Stimulated activated naive CD4-positive, alpha-beta T cell treated with Interleukin-2 at 50 U/mL for 16 hours (primary cell): Measurements from ENCODE around the gene FBXL16.

Experiments
- DNase-seq: peaks from one replicate; lab custom pipeline; 2025; lab: John Stamatoyannopoulos, UW

The FBXL16 gene

DNA sequence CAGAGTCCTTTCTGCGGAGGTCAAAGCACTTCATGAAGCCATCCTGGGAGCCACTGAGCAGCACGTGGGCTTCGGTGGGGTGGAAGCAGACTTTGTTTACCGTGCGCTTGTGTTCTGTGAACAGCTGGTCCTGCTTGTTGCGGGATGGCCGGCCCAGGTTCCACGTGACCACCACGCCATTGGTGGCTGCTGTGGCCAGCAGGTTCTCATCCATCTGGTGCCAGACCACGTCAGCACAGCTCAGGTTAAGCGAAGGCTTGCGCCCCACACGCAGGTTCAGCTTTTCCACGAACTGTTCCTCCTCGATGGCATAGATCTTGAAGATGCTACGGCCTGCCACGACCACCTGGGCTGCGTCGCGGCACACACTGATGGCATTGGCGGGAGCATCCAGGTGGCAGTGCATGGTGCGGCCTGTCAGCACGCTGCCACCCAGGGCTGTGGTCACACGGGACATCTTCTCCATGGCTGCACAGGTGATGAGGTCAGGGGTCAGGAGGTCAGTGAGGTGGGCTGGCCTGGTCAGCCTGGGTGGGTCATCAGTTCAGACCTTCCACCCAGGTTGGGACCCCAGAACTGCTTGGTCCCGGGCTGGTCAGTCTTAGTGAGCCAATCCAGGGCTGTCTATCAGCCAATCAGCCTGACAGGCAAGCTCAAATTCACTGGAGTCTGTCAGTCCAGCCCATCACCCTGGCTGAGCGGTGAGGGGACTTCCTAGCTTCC is 16.3 kb downstream of the FBXL16 start:
- no peak for DNase-seq

DNA sequence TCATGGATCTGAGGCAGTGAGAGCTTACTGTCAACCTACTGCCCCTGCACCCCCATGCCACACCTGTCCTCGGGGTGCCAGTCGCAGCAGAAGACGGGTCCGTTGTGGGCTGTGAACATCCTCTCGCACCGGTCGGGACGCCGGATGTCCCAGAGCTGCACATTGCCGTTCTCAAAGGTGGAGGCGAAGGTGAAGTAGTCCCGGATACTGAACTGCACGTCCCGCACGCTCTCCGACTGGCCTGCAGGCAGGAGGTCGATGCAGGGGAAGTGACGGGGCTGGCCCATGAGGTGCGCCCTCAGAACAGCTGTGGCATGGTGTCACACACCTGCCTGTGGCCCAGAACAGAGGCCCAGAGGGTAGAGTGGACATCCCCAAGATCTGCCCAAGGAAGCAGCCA is 18.1 kb downstream of the FBXL16 start:
- no peak for DNase-seq

DNA sequence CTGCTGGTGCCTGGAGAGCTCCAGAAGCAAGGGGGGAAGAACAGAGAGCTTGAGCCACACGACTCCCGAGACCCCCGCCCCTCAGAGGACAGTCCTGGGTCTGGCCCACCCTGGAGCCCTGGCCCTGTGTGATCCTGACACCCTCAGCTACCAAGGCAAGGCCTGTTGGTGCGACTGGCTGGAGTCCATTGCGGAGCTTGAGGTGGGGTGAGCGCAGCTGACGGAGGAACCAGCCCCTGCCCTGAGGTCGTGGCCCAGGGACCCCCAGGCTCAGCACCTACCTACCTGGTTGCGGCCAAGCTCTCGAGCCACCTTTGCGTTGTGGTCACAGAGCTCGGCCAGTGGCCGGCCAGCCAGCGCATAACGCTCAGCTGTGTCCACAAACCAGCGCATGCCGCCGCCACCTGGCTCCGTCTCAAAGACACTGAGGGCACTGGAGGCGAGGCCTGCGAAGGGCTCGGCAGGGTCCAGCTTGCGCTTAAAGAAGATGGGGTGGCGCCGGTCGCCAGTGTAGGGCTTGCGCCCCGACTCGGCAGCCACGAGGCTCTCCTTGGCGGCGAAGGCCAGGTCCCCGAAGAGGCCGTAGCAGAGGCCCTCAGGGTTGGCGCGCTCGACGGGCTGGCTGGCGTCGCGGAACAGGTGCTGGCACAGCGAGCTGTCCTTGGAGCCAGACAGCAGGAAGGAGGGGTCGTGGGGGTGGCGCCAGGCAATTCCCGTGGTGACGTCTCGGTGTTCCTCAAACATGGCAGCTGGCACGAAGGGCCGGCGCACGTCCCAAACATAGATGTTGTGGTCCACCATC is 18.9 kb downstream of the FBXL16 start:
- DNase-seq: no peak

DNA sequence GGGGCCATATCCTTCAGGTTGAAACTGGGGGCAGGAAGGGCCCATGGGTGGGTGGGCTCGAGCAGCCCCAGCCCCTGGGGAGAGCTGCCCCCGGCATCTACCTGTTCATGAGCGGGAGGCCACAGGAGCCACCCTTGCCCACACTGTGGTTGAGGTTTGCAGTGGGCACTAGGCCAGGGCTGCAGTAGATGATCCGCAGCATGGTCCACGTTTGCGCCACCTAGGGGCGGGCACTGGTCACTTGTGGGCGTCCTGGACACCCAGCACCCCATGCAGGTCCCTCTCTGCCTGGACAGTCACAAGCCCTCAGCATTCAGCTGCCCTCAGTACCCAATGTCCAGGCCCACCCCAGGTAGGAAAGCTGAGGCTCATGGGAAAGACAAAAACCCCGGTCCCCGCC is 19.6 kb downstream of the FBXL16 start:
- DNase-seq: no peak

DNA sequence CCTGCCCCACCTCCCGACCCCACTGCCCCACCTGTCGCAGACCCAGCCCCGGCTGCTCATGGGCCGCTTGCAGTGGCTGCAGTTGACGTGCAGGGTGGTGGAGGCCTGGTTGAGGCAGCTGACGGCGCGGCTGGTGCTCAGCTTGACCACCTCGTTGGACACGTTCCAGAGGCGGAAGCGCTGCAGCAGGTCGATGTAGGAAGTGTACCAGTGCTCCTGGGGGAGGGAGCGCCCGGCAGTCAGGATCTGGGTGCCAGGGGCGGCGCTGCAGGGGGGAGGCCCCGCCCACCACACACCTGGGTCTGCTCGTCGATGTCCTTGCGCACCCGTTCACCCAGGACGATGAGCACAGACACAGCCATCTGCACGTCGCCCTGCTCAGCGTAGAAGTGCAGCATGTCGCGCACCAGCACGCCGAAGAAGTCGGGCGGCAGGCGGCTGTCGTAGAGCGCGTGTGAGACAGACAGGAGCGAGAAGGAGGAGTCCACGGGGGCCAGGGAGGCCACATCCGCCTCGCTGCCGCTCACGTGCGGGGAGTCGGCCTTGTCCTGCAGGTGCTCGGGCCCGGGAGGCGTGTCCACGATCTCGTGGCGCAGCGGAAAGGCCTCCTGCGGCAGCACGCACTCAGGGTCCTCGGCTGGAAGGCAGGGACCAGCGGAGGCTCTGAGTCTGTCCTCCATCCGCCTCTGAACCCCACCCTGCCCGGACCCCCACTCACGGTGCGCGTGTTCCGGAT is 20.5 kb downstream of the FBXL16 start:
- no peak for DNase-seq

DNA sequence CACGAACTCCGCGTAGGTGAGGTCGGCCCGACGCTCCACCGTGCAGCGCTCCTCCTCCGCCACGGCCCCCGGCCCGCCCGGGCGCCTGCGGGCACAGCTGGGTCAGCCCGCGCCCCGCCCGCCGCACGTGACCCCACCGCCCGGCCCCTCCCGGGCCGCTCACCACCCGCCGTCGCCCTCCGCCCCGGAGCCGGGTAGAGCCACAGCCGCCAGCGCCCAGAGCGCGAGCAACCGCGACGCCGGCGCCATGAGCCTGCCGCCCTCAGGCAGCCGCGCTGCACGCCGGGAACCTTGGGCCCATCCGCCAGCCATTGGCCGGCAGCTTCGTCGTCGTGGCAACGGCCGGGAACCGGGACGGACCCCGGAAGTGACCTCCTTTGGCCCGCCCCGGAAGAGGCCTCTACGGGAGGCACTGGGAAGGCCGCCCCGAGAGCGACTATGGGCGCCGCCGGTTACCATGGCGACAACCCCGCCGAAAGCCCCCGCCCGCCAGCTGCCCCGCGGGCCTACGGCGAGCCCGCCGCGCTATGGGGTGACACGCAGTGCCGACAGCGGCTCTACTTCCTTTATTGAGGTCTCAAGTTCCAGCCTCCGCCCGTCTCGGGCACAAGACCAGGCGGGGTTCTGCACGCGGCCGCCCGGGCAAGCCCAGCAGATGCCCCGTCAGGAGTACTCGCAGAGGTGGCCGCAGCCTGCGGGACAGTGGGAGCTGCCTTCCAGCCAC is 21.4 kb downstream of the FBXL16 start, which contains the start of gene JMJD8:
JMJD8 (minus strand) TSS at position 264 of the 724 bp plus-strand sequence; CDS start at position 249, 15 bp downstream.
- peak; percentile 97 for DNase-seq

DNA sequence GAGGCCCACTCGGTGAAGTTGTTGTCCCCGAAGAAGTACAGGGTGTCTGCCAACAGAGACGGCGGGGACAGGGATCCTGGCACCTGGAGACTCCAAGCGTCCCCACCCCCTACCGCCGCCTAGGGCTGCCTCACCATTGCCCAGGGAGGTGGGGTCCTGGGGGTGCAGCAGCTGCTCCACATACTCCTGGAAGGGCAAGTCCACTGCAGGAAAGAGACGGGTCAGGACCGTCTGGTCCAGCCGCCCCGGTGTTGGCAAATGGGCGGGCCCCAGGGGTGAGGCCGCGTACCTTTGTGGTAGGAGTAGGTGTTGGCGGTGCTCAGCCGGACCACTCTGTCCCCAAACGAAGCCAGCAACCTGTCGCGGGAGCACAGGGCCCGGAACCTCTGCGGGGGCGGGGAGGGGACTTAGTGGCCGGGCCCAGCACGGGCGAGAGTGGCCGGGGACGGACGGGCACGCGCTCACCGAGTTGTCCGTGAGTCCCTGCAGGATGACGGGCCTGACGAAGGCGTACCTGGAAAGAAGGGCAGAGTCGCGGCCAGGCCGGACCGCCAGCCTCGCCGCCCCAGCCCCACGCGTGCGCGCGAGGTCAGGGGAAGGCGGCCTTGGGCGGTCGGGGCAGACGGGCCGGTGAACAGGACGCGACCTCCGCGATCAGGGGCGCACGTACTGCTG is 22.1 kb downstream of the FBXL16 start:
- DNase-seq: no peak

DNA sequence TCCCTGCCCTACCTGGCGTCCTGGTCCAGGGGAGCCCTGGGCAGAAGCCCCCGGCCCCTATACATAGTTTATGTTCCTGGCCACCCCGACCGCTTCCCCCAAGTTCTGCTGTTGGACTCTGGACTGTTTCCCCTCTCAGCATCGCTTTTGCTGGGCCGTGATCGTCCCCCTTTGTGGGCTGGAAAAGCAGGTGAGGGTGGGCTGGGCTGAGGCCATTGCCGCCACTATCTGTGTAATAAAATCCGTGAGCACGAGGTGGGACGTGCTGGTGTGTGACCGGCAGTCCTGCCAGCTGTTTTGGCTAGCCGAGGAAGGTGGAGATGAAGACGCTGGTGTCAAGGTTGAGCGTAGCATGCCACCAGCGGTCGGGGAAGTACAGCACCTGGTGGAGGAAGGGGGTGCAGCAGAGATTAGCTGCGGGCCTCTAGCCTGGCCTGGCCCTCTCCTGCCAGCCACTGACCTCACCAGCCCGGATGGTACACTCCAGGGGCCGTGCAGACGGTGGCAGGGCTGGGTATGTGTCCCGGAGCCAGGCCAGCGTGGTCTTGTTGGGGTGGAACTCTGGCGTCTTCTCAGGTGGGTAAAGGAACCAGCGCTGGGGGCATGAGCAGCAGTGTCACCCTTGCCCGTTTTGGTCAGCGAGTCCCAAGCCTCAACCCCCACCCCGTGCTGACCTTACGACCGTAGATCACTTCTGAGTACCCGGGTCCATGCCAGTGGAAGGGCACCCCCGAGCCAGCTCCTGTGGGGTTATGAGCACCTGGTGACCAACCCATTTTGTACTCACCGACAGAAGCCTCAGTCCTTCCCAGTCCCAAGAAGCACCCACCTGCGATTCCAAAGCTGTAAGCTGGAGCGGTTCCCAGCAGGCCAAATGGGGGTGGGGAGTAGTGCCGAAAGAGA is 22.9 kb downstream of the FBXL16 start:
- no peak for DNase-seq

DNA sequence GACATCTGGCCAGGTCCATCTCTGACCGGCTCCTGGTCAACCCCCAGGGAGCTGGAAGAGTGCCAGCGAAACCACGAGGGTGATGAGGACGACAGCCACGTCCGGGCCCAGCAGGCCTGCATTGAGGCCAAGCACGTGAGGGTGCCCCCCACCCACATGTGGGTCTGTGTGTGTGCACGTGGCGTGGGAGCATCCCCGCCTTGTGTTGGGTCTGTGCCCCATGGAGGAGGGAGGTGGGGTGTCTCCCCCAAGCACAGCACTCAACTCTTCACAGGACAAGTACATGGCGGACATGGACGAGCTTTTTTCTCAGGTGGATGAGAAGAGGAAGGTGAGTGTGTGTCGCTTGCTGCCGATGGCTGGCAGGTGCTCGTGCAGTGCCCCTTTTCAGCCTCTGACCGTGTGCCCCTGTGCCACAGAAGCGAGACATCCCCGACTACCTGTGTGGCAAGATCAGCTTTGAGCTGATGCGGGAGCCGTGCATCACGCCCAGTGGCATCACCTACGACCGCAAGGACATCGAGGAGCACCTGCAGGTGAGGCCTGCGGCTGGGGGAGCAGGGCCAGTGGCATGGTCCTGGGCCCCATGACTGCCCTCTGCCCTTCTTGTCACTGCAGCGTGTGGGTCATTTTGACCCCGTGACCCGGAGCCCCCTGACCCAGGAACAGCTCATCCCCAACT is 23.7 kb downstream of the FBXL16 start:
- no peak for DNase-seq

DNA sequence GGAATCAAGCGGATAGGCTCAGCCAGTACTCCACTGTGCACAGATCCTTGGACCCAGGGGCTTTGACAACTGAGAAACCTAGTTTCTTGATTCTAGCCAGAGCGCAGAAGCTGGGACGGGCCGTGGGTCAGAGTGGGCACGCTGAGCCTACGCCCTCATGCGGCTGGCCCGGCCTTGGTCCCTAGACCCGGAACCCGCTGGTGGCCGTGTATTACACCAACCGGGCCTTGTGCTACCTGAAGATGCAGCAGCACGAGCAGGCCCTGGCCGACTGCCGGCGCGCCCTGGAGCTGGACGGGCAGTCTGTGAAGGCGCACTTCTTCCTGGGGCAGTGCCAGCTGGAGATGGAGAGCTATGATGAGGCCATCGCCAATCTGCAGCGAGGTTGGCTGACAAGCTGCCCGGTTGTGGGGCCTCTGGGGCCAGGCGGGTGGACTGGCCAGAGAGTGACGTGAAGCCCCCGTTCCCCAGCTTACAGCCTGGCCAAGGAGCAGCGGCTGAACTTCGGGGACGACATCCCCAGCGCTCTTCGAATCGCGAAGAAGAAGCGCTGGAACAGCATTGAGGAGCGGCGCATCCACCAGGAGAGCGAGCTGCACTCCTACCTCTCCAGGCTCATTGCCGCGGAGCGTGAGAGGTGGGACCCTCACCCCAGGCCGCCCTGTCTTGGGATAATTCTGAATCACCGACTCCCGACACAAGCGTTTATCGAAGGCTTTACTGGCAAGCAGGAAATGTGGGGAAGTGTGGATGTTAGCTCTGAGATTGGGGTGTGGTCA is 24.4 kb downstream of the FBXL16 start:
- no peak for DNase-seq

DNA sequence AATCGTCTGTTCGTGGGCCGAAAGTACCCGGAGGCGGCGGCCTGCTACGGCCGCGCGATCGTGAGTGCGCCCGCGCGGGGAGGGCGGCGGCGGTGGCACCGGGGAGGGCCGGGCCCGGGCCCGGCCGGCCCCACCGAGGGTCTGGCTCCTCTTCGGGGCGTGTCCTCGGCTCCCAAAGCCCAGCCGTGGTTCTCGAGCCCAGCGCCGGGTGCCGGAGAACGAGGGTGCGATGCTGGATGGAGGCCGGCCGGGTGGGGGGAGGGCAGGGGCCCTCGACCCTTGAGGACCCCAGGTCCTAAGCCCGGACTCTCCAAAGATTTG is 25.0 kb downstream of the FBXL16 start:
- DNase-seq: no peak

DNA sequence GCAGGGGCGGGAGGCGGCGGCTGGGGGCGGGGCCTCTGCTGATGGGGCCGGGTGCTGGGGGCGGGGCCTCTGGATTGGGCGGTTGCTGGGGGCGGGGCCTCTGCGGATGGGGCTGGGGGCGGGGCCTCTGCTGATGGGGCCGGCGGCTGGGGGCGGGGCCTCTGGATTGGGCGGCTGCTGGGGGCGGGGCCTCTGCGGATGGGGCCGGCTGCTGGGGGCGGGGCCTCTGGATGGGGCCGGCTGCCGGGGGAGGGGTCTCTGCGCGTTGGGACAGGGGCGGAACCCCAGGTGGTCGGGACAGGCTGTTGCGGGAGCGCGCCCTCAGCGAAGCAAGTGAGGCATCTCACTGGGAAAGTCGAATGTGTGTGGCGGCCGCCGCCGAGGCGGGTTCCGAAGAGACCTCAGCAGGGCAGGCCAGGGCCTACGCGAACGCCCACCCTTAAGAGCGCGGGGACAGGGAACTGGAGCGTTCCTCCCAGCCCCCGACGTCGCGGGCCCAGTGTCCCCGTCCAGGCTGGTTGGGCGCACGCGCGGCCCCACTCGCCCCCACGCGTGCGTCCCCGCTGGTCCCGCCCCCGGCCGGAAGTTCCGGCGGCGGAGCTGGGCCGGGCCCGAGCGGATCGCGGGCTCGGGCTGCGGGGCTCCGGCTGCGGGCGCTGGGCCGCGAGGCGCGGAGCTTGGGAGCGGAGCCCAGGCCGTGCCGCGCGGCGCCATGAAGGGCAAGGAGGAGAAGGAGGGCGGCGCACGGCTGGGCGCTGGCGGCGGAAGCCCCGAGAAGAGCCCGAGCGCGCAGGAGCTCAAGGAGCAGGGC is 25.6 kb downstream of the FBXL16 start, which contains the start of gene STUB1:
STUB1 (plus strand) TSS at position 597 of the 811 bp plus-strand sequence; CDS start at position 713, 116 bp downstream.
- DNase-seq: peak; percentile 91

DNA sequence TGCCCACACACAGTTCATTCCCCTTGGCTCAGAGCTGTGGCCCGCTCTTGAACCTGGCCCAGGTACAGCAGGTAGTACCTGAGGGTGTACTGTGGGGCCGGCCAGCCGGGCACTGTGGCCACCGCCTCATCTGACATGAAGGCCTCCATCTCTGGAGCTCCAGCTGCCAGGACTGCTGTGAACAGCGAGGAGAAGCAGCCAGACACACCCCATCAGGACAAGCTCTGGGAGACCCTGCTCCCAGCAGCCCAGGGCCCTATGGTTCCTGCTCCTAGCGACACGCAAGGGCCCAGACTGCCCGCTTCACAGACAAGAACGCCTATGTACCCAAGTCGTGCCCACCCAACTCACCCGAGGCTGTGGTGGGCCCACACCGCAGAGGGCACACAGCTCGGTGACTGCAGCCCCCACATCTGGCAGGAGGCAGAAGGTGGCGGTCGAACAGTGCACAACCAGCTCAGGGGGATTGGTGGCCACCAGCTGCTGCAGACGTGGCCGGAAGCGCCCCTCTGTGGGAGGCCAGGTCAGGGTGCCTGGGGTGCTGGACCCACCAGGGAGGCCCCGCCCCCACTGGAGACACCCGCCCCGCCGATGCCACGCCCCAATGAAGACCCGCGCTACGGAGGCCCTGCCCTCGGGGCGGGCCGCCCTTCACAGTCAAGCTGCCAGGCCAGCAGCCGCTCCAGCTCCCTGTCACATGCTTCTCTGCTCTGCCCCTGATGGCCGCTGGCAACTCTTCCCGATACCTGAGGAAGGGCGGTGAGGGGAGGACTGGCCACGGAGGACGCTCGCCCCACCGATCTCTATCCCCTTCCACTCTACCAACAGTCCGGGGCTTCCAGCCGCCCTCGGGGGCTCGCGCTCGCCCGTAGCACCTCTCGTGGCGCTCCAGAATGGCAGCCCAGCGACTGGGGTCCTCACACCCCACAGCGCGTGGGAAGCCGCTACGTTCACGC is 26.5 kb downstream of the FBXL16 start:
- peak; percentile 35 for DNase-seq

DNA sequence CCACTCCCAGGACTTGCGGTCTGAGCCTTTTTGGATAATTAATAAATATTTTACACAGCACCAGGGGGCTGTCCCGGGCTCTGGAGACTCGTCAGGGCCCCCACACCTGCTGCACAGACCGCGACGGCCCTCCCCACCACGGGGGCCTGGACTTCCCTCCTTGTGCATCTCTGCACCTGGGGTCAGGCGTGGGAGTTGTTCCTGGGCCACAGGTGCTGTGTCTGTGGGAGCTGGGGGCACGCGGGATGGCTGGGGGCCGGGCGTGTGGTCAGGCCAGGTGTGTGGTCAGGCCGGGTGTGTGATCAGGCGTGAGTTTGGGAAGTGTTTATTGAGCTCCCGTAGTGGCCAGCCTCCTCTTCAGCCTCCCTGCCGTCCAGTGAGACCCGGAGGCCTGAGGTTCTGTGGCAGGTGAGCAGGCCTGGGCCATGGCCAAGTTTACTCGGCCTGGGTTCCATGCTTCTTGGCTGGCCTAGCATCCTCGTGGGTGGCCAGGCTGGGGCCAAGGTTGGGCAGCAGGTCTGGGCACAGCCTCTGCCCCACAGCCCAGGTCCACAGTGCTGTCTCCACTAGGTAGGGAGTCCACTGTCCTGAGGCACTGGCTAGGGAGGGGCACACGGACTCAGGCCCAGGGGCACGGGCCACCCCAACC is 27.3 kb downstream of the FBXL16 start:
- DNase-seq: no peak

DNA sequence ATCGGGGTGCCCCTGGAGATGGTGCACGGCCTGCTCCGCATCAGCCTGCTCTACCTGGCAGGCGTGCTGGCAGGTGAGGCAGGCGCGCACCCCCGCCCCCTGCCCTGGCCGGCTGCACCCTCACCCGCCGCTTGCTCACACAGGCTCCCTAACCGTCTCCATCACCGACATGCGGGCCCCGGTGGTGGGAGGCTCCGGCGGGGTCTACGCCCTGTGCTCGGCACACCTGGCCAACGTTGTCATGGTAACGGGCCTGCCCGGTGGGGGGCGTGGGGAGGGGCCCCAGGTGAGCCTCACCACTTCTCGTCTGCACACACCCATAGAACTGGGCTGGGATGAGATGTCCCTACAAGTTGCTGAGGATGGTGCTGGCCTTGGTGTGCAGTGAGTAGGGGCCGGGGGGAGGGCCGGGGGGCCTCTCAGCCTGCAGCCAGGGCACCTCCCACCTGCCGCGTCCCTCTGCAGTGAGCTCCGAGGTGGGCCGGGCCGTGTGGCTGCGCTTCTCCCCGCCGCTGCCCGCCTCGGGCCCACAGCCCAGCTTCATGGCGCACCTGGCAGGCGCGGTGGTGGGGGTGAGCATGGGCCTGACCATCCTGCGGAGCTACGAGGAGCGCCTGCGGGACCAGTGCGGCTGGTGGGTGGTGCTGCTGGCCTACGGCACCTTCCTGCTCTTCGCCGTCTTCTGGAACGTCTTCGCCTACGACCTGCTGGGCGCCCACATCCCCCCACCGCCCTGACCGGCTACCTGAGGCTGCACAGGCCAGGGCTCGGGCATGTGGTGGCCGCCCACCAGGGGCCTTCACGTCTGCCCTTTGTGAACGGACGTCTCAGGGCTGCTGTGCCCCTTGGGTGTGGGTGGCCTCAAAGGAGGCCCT is 28.0 kb downstream of the FBXL16 start:
- no peak for DNase-seq
